Breast epithelium (tissue), 3 donors: ENCODE data around the gene GLRA2.

Experiments used
- CTCF ChIP-seq, 3 donors: fragments of 450-650 bp; IDR thresholded peaks; one replicate each; pipeline ENCODE4 v1.5.1; 2016 to 2017; ENCODE audit warnings: antibody characterized with exemption in 3 of 3, mild to moderate bottlenecking in 3 of 3, moderate library complexity in 3 of 3
- POLR2A ChIP-seq: fragments of 450-650 bp; IDR thresholded peaks from one replicate; pipeline ENCODE4 v1.6.1; 2016; ENCODE audit warnings: antibody characterized with exemption, mild to moderate bottlenecking, moderate library complexity
- POLR2AphosphoS5 ChIP-seq, 3 donors: sonication (generic); formaldehyde crosslinking; IDR thresholded peaks; one replicate each; pipeline ENCODE4 v1.6.1; 2017; ENCODE audit warnings: antibody characterized with exemption in 3 of 3

- TF ChIP-seq CTCF (IDR thresholded peaks at IDR 0.05) (no peak), POLR2A (no peak), POLR2AphosphoS5 (IDR thresholded peaks at IDR 0.05) (no peak)
These were observed 131.6 kb downstream of the GLRA2 start for GRCh38 chrX:14660970-14661369.
